ENCODE data around the gene LSG1.

The LSG1 gene

GRCh38 chr3:194671900-194672808 is at the start of gene LSG1:
Gene LSG1 (minus strand): TSS chr3:194672191. CDS start chr3:194672162, 29 bp downstream.
- peak; percentile 82 to 83 for DNase-seq (ENCODE audit: low read depth in 2 of 2, low spot score in 1 of 2)

- DNase-seq (ENCODE audit: low read depth in 2 of 2, low spot score in 1 of 2): no peak
Measured at GRCh38 chr3:194720048-194720447, 48.1 kb upstream of the LSG1 start.

GRCh38 chr3:194718079-194718478 is 46.1 kb upstream of the LSG1 start:
- no peak for DNase-seq (ENCODE audit: low read depth in 2 of 2, low spot score in 1 of 2)

- DNase-seq (ENCODE audit: low read depth in 2 of 2, low spot score in 1 of 2): peak in 1 of 2 donors; percentile 9
Measured at GRCh38 chr3:194715022-194715800, 43.2 kb upstream of the LSG1 start.

GRCh38 chr3:194714564-194714963 is 42.6 kb upstream of the LSG1 start:
- DNase-seq (ENCODE audit: low read depth in 2 of 2, low spot score in 1 of 2): no peak

- DNase-seq (ENCODE audit: low read depth in 2 of 2, low spot score in 1 of 2): no peak
Measured at GRCh38 chr3:194714137-194714455, 42.1 kb upstream of the LSG1 start.

GRCh38 chr3:194713299-194714136 is 41.5 kb upstream of the LSG1 start:
- no peak for DNase-seq (ENCODE audit: low read depth in 2 of 2, low spot score in 1 of 2)

- no peak for DNase-seq (ENCODE audit: low read depth in 2 of 2, low spot score in 1 of 2)
Measured at GRCh38 chr3:194711913-194712312, 39.9 kb upstream of the LSG1 start.

GRCh38 chr3:194711286-194711685 is 39.3 kb upstream of the LSG1 start:
- no peak for DNase-seq (ENCODE audit: low read depth in 2 of 2, low spot score in 1 of 2)

GRCh38 chr3:194707147-194707540 is 35.2 kb upstream of the LSG1 start:
- no peak for DNase-seq (ENCODE audit: low read depth in 2 of 2, low spot score in 1 of 2)

- DNase-seq (ENCODE audit: low read depth in 2 of 2, low spot score in 1 of 2): no peak
Measured at GRCh38 chr3:194705761-194706160, 33.8 kb upstream of the LSG1 start.

GRCh38 chr3:194705227-194705626 is 33.2 kb upstream of the LSG1 start:
- no peak for DNase-seq (ENCODE audit: low read depth in 2 of 2, low spot score in 1 of 2)

- no peak for DNase-seq (ENCODE audit: low read depth in 2 of 2, low spot score in 1 of 2)
Measured at GRCh38 chr3:194702545-194702944, 30.6 kb upstream of the LSG1 start.

GRCh38 chr3:194696702-194697101 is 24.7 kb upstream of the LSG1 start:
- no peak for DNase-seq (ENCODE audit: low read depth in 2 of 2, low spot score in 1 of 2)

GRCh38 chr3:194691481-194692283 is 19.7 kb upstream of the LSG1 start:
- DNase-seq (ENCODE audit: low read depth in 2 of 2, low spot score in 1 of 2): no peak

- DNase-seq (ENCODE audit: low read depth in 2 of 2, low spot score in 1 of 2): no peak
Measured at GRCh38 chr3:194690501-194691372, 18.7 kb upstream of the LSG1 start.

GRCh38 chr3:194689493-194689944 is 17.5 kb upstream of the LSG1 start:
- no peak for DNase-seq (ENCODE audit: low read depth in 2 of 2, low spot score in 1 of 2)

- DNase-seq (ENCODE audit: low read depth in 2 of 2, low spot score in 1 of 2): no peak
Measured at GRCh38 chr3:194688946-194689345, 17.0 kb upstream of the LSG1 start.

- peak in 1 of 2 donors; percentile 12 for DNase-seq (ENCODE audit: low read depth in 2 of 2, low spot score in 1 of 2)
Measured at GRCh38 chr3:194688200-194688740, 16.3 kb upstream of the LSG1 start.
